GM23338 (cell line): ENCODE data around the gene LRSAM1. TPM values are rescaled to one million over a fixed set of nuclear protein-coding genes. Genes with fewer than 3 reads are reported as not detected.

ENCODE experiments used
- ATAC-seq: fragments of 200-7000 bp; cut with Tn5 transposase; 3 replicates; pipeline ENCODE4 v1.9.1; 2020
- DNase-seq: peaks from one replicate; pipeline ENCODE4 v3.0.0-alpha.2; 2015; ENCODE audit warnings: low spot score
- H2AFZ ChIP-seq: fragments of 200-600 bp; sonication (generic); 2 replicates; pipeline ENCODE4 v1.8.0; 2016; ENCODE audit warnings: antibody characterized with exemption, mild to moderate bottlenecking, moderate library complexity
- H3F3A ChIP-seq: fragments of 200-600 bp; sonication (generic); replicated peaks from 2 replicates; pipeline ENCODE4 v1.8.0; 2017; ENCODE audit warnings: antibody characterized with exemption, mixed run types, low read depth
- H3K27ac ChIP-seq: fragments of 200-600 bp; sonication (generic); 2 replicates; pipeline ENCODE4 v1.6.1; 2016; ENCODE audit warnings: low read depth
- H3K27me3 ChIP-seq: fragments of 200-600 bp; sonication (generic); 2 replicates; pipeline ENCODE4 v1.8.0; 2016; ENCODE audit warnings: mild to moderate bottlenecking, mixed run types, moderate library complexity; ENCODE audit not compliant: insufficient read depth
- H3K36me3 ChIP-seq: fragments of 200-600 bp; sonication (generic); 2 replicates; pipeline ENCODE4 v1.8.0; 2016; ENCODE audit warnings: mild to moderate bottlenecking; ENCODE audit not compliant: insufficient read depth
- H3K4me1 ChIP-seq: fragments of 200-600 bp; sonication (generic); 2 replicates; pipeline ENCODE4 v1.8.0; 2016; ENCODE audit warnings: mild to moderate bottlenecking, moderate library complexity; ENCODE audit not compliant: insufficient read depth
- H3K4me2 ChIP-seq: fragments of 200-600 bp; sonication (generic); 2 replicates; pipeline ENCODE4 v1.7.1; 2017; ENCODE audit warnings: mixed run types
- H3K4me3 ChIP-seq: fragments of 200-600 bp; sonication (generic); 2 replicates; pipeline ENCODE4 v1.6.1; 2016; ENCODE audit warnings: mixed run types
- H3K79me2 ChIP-seq: fragments of 200-600 bp; sonication (generic); replicated peaks from 2 replicates; pipeline ENCODE4 v1.8.0; 2017; ENCODE audit warnings: mild to moderate bottlenecking; ENCODE audit not compliant: insufficient read depth
- H3K9me2 ChIP-seq: fragments of 200-600 bp; sonication (generic); 2 replicates; pipeline ENCODE4 v1.8.0; 2017; ENCODE audit not compliant: insufficient read depth
- H4K20me1 ChIP-seq: fragments of 200-600 bp; sonication (generic); replicated peaks from 2 replicates; pipeline ENCODE4 v1.8.0; 2017; ENCODE audit warnings: mild to moderate bottlenecking; ENCODE audit not compliant: insufficient read depth
- H3K27ac Mint-ChIP-seq: 2 replicates; pipeline ENCODE4 v1.8.0; 2020; ENCODE audit warnings: inconsistent platforms, mild to moderate bottlenecking, moderate library complexity, mixed read lengths
- H3K27me3 Mint-ChIP-seq: 3 replicates; pipeline ENCODE4 v1.8.0; 2022; ENCODE audit warnings: low read depth, mild to moderate bottlenecking, moderate library complexity, mixed read lengths, inconsistent platforms; ENCODE audit not compliant: insufficient read depth, poor library complexity
- H3K36me3 Mint-ChIP-seq: 3 replicates; pipeline ENCODE4 v1.8.0; 2021; ENCODE audit warnings: low read depth, mild to moderate bottlenecking, inconsistent platforms, moderate library complexity, mixed read lengths
- H3K4me1 Mint-ChIP-seq: 3 replicates; pipeline ENCODE4 v1.8.0; 2020; ENCODE audit warnings: mild to moderate bottlenecking, inconsistent platforms, mixed read lengths
- H3K4me3 Mint-ChIP-seq: 3 replicates; pipeline ENCODE4 v1.8.0; 2021; ENCODE audit warnings: moderate library complexity, mild to moderate bottlenecking, inconsistent platforms, mixed read lengths
- H3K9me3 Mint-ChIP-seq: 3 replicates; pipeline ENCODE4 v1.8.0; 2020; ENCODE audit warnings: moderate library complexity, mild to moderate bottlenecking, inconsistent platforms, mixed read lengths
- CREB1 ChIP-seq: fragments of 250-450 bp; sonication (Bioruptor Pico); IDR thresholded peaks from 2 replicates; pipeline ENCODE4 v1.5.0; 2020; ENCODE audit warnings: low read depth, mild to moderate bottlenecking, moderate library complexity
- ETS1 ChIP-seq: IDR thresholded peaks from 2 replicates; pipeline ENCODE4 v1.6.1; 2016; ENCODE audit warnings: antibody characterized with exemption
- EZH2 ChIP-seq: fragments of 200-600 bp; sonication (generic); IDR thresholded peaks from one replicate; pipeline ENCODE4 v1.8.0; 2017; ENCODE audit warnings: antibody characterized with exemption, mild to moderate bottlenecking, low read depth; ENCODE audit not compliant: unreplicated experiment
- NANOG ChIP-seq: IDR thresholded peaks from 2 replicates; pipeline ENCODE4 v1.6.1; 2016; ENCODE audit warnings: antibody characterized with exemption, borderline replicate concordance
- POLR2AphosphoS5 ChIP-seq: IDR thresholded peaks from 2 replicates; pipeline ENCODE4 v1.6.1; 2016; ENCODE audit warnings: antibody characterized with exemption, low read depth
- ZNF114 ChIP-seq: fragments of 250-450 bp; sonication (Bioruptor Pico); IDR thresholded peaks from 2 replicates; pipeline ENCODE4 v1.5.0; 2020; ENCODE audit warnings: mild to moderate bottlenecking, moderate library complexity
- ZNF331 ChIP-seq: fragments of 250-450 bp; sonication (Bioruptor Pico); IDR thresholded peaks from 2 replicates; pipeline ENCODE4 v1.5.0; 2020; ENCODE audit warnings: low read depth, mild to moderate bottlenecking, moderate library complexity
- polyA plus RNA-seq: library from polyadenylated mRNA; unstranded; fragments of >200 nt; fragmentation: Nextera tagmentation; extraction: Ambion mirVana; gene quantifications from 2 replicates; pipeline ENCODE4 v1.2.1, GENCODE V29; 2016
- total RNA-seq: library from RNA; depleted of rRNA; stranded (reverse); fragments of >200 nt; shearing (Covaris generic); gene quantifications from 2 replicates; pipeline ENCODE4 v1.2.3, GENCODE V29; 2014
- TF ChIP-seq, protein P1 (sequence below): fragments of 250-450 bp; sonication (Bioruptor Pico); IDR thresholded peaks from 2 replicates; pipeline ENCODE4 v1.5.0; 2020; ENCODE audit warnings: mild to moderate bottlenecking, moderate library complexity
- TF ChIP-seq, protein P2 (sequence below): IDR thresholded peaks from one replicate; pipeline ENCODE4 v1.6.1; 2018; ENCODE audit warnings: antibody characterized with exemption; ENCODE audit not compliant: unreplicated experiment

LRSAM1 gene
- total and polyA plus RNA-seq, 2 experiments from 2014 or later, result 12.8 to 21.9 TPM

- peaks cover 7% of the 10 kb centered on the region; the same call in 2 of the 3 replicates for H3K36me3 Mint-ChIP-seq
- no peak overlapping the region for H2AFZ ChIP-seq
- ATAC-seq, result no peak
- no peak overlapping the region for H3K4me2 ChIP-seq
- H3K27me3 Mint-ChIP-seq, result peaks cover 6% of the 10 kb centered on the region
- 0 out of 2 replicates have a peak, but pooled peaks cover 5% of the 10 kb centered on the region for H3K36me3 ChIP-seq
- no peaks in the 10 kb centered on the region for H4K20me1 ChIP-seq
- H3K27ac ChIP-seq, result no peak overlapping the region
- H3K79me2 ChIP-seq, result no peaks in the 10 kb centered on the region
- DNase-seq, result no peak
- TF ChIP-seq ZNF114 (no peak), POLR2AphosphoS5 (no peak), EZH2 (no peak), CREB1 (CRISPR knock-in tag) (no peak), ZNF331 (no peak), ETS1 (no peak), NANOG (no peak)
- TF ChIP-seq, protein P1, sequence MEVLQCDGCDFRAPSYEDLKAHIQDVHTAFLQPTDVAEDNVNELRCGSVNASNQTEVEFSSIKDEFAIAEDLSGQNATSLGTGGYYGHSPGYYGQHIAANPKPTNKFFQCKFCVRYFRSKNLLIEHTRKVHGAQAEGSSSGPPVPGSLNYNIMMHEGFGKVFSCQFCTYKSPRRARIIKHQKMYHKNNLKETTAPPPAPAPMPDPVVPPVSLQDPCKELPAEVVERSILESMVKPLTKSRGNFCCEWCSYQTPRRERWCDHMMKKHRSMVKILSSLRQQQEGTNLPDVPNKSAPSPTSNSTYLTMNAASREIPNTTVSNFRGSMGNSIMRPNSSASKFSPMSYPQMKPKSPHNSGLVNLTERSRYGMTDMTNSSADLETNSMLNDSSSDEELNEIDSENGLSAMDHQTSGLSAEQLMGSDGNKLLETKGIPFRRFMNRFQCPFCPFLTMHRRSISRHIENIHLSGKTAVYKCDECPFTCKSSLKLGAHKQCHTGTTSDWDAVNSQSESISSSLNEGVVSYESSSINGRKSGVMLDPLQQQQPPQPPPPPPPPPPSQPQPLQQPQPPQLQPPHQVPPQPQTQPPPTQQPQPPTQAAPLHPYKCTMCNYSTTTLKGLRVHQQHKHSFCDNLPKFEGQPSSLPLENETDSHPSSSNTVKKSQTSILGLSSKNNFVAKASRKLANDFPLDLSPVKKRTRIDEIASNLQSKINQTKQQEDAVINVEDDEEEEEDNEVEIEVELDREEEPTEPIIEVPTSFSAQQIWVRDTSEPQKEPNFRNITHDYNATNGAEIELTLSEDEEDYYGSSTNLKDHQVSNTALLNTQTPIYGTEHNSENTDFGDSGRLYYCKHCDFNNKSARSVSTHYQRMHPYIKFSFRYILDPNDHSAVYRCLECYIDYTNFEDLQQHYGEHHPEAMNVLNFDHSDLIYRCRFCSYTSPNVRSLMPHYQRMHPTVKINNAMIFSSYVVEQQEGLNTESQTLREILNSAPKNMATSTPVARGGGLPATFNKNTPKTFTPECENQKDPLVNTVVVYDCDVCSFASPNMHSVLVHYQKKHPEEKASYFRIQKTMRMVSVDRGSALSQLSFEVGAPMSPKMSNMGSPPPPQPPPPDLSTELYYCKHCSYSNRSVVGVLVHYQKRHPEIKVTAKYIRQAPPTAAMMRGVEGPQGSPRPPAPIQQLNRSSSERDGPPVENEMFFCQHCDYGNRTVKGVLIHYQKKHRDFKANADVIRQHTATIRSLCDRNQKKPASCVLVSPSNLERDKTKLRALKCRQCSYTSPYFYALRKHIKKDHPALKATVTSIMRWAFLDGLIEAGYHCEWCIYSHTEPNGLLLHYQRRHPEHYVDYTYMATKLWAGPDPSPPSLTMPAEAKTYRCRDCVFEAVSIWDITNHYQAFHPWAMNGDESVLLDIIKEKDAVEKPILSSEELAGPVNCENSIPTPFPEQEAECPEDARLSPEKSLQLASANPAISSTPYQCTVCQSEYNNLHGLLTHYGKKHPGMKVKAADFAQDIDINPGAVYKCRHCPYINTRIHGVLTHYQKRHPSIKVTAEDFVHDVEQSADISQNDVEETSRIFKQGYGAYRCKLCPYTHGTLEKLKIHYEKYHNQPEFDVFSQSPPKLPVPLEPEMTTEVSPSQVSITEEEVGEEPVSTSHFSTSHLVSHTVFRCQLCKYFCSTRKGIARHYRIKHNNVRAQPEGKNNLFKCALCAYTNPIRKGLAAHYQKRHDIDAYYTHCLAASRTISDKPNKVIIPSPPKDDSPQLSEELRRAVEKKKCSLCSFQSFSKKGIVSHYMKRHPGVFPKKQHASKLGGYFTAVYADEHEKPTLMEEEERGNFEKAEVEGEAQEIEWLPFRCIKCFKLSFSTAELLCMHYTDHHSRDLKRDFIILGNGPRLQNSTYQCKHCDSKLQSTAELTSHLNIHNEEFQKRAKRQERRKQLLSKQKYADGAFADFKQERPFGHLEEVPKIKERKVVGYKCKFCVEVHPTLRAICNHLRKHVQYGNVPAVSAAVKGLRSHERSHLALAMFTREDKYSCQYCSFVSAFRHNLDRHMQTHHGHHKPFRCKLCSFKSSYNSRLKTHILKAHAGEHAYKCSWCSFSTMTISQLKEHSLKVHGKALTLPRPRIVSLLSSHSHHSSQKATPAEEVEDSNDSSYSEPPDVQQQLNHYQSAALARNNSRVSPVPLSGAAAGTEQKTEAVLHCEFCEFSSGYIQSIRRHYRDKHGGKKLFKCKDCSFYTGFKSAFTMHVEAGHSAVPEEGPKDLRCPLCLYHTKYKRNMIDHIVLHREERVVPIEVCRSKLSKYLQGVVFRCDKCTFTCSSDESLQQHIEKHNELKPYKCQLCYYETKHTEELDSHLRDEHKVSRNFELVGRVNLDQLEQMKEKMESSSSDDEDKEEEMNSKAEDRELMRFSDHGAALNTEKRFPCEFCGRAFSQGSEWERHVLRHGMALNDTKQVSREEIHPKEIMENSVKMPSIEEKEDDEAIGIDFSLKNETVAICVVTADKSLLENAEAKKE (CRISPR knock-in tag), result no peak
- TF ChIP-seq, protein P2, sequence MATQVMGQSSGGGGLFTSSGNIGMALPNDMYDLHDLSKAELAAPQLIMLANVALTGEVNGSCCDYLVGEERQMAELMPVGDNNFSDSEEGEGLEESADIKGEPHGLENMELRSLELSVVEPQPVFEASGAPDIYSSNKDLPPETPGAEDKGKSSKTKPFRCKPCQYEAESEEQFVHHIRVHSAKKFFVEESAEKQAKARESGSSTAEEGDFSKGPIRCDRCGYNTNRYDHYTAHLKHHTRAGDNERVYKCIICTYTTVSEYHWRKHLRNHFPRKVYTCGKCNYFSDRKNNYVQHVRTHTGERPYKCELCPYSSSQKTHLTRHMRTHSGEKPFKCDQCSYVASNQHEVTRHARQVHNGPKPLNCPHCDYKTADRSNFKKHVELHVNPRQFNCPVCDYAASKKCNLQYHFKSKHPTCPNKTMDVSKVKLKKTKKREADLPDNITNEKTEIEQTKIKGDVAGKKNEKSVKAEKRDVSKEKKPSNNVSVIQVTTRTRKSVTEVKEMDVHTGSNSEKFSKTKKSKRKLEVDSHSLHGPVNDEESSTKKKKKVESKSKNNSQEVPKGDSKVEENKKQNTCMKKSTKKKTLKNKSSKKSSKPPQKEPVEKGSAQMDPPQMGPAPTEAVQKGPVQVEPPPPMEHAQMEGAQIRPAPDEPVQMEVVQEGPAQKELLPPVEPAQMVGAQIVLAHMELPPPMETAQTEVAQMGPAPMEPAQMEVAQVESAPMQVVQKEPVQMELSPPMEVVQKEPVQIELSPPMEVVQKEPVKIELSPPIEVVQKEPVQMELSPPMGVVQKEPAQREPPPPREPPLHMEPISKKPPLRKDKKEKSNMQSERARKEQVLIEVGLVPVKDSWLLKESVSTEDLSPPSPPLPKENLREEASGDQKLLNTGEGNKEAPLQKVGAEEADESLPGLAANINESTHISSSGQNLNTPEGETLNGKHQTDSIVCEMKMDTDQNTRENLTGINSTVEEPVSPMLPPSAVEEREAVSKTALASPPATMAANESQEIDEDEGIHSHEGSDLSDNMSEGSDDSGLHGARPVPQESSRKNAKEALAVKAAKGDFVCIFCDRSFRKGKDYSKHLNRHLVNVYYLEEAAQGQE, result no peak
- H3K9me3 Mint-ChIP-seq, result no peaks in the 10 kb centered on the region
- no peak overlapping the region for H3K4me3 ChIP-seq
- H3K4me3 Mint-ChIP-seq, result no peak overlapping the region
- no peaks in the 10 kb centered on the region for H3K27me3 ChIP-seq
- peaks cover 9% of the 10 kb centered on the region for H3K4me1 Mint-ChIP-seq
- H3F3A ChIP-seq, result peaks cover 6% of the 10 kb centered on the region; the same call in 1 of the 2 replicates
- no peak overlapping the region for H3K27ac Mint-ChIP-seq
- no peaks in the 10 kb centered on the region for H3K4me1 ChIP-seq
- no peaks in the 10 kb centered on the region for H3K9me2 ChIP-seq
These were observed 56.7 kb downstream of the LRSAM1 start for GRCh38 chr9:127507751-127508648.
